Skeletal muscle tissue (tissue), 4 donors: ENCODE results near the gene KIAA1210. TPM values are rescaled to one million over a fixed set of nuclear protein-coding genes. Genes with fewer than 3 reads are reported as not detected.

Experiments
- H3K27ac ChIP-seq: one replicate; pipeline ENCODE4 v1.7.0; 2013; ENCODE audit warnings: mild to moderate bottlenecking, low read depth, low read length, inconsistent platforms
- H3K27me3 ChIP-seq, 3 donors: one replicate each; pipeline ENCODE4 v1.7.0; 2013; ENCODE audit warnings: low read length in 3 of 3; ENCODE audit not compliant: control insufficient read depth in 3 of 3, insufficient read depth in 3 of 3
- H3K36me3 ChIP-seq, 3 donors: one replicate each; pipeline ENCODE4 v1.7.0; 2013; ENCODE audit warnings: low read length in 3 of 3; ENCODE audit not compliant: control insufficient read depth in 3 of 3, insufficient read depth in 3 of 3
- H3K4me1 ChIP-seq, 3 donors: one replicate each; pipeline ENCODE4 v1.7.0; 2013; ENCODE audit warnings: low read length in 3 of 3, mild to moderate bottlenecking in 3 of 3; ENCODE audit not compliant: control insufficient read depth in 3 of 3, insufficient read depth in 3 of 3
- H3K4me3 ChIP-seq, 3 donors: one replicate each; pipeline ENCODE4 v1.7.0; 2013; ENCODE audit warnings: low read length in 3 of 3
- H3K9ac ChIP-seq, 3 donors: one replicate each; pipeline ENCODE4 v1.7.0; 2013; ENCODE audit warnings: low read length in 3 of 3, mild to moderate bottlenecking in 3 of 3, moderate library complexity in 2 of 3, low read depth in 1 of 3
- H3K9me3 ChIP-seq, 3 donors: one replicate each; pipeline ENCODE4 v1.7.0; 2013; ENCODE audit warnings: low read length in 3 of 3; ENCODE audit not compliant: control insufficient read depth in 3 of 3
- total RNA-seq: library from RNA; depleted of rRNA; stranded (reverse); fragments of >200 nt; gene quantifications from one replicate; pipeline ENCODE4 v1.2.3, GENCODE V29; 2014
- donor health status: Osteomylitis.

KIAA1210 gene
- total RNA-seq, 1 donor from 2014 or later, result not detected

DNA sequence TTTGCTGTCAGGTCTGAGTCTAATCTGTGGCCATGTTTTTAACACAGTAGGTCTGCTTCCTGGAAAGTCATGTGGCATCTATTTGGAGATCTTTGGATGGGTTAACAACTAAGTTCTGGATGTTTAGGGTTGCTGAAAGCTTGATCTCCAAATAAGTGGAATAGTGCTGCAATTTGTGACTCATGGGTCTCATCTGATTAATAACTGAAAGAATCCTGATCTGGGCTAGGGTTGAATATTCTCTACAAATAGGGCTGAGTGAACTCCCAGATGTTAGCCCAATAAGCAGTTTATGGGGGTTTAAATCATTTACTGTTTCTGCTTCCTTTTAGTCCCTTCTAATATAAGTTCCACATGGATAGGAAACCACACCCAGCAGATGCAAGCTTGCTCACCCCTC lies 31.7 kb downstream of the KIAA1210 start:
- Histone ChIP-seq H3K4me1 (no peaks in the 10 kb centered on the region), H3K27ac (no peak overlapping the region), H3K9me3 (no peaks in the 10 kb centered on the region), H3K4me3 (no peak overlapping the region), H3K9ac (no peak overlapping the region), H3K36me3 (no peaks in the 10 kb centered on the region), H3K27me3 (peaks cover 0 to 3% (median 0%) of the 10 kb centered on the region in 3 donors)

DNA sequence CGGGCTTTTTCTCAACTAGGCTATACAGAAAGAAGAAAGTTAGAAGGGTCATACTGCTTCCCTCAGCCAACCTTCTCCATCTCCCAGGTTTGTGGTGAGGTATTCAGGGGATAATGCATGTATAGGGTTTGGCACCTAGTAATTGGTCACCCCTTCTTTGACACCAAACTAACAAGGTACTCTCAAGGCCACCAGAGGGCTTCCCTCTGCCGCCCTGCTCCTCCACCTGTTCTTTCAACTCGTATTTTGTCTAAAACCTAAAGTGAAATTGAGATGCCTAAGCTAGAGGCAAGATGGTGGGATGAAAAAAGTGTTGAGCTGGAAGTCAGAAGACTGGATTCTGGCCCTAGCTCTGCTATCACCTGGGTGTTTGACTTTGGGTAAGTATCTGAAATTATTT lies 32.8 kb downstream of the KIAA1210 start:
- no peaks in the 10 kb centered on the region for H3K36me3 ChIP-seq
- H3K27me3 ChIP-seq, result peaks cover 0 to 3% (median 0%) of the 10 kb centered on the region in 3 donors
- H3K9ac ChIP-seq, result no peak overlapping the region
- no peaks in the 10 kb centered on the region for H3K9me3 ChIP-seq
- no peaks in the 10 kb centered on the region for H3K4me1 ChIP-seq
- no peak overlapping the region for H3K4me3 ChIP-seq
- H3K27ac ChIP-seq, result no peak overlapping the region

DNA sequence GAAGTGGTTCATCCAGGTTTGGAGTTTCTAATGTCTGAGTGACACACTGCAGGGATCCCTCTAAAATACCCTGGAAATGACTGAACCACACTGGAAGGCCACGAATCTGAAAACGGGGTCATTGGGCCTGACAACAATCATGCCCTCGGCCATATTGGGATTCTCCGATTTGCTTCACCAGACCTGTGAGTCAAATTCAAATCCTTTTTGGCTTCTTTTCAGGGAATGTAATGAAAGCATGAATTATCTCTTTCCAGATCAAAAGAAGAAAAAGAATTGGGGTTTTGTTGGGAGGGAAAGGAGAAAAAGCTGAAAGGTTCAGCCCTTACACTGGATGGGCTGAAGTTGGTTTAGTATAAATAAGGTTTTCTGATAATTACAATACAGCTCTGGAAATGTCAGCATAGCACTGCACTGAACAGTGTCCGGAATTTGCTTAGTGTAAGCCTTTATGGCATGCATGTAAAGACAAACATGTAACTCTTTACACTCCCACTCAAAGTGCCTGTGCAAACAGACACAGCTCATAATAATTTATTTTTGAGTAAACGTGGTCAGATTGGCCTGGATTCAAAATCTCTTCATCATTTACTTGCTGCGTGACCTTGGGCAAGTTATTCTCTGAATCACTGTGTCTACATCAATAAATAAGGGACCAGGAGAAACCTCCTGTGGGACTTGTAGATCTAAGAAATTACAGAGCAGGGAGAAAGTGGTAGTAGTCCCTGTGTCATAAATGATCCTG lies 33.4 kb downstream of the KIAA1210 start:
- Histone ChIP-seq H3K9me3 (no peaks in the 10 kb centered on the region), H3K4me3 (no peak overlapping the region), H3K9ac (no peak overlapping the region), H3K36me3 (no peaks in the 10 kb centered on the region), H3K4me1 (no peaks in the 10 kb centered on the region), H3K27ac (no peak overlapping the region), H3K27me3 (peaks cover 0 to 3% (median 0%) of the 10 kb centered on the region in 3 donors)

DNA sequence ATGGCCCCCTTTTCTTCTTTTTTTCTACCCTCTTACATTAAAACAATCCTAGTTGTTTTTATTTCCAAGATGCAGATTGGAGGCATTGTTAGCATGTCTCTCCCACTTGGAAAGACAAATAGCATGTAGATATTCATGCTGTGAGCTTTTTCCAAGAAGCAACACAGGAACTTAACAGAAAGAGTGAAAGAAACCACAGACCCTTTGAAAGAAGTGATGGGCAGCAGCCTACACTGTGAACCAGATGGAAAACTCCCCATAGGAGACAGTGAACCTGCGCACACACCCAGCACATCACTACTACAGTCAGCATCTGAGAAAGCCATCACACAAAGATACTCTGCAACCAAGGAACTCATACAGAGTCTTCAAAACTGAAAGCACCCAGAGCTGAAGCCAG lies 37.0 kb downstream of the KIAA1210 start:
- Histone ChIP-seq H3K4me3 (no peak overlapping the region), H3K27me3 (no peaks in the 10 kb centered on the region), H3K27ac (no peak overlapping the region), H3K36me3 (no peaks in the 10 kb centered on the region), H3K9ac (no peak overlapping the region), H3K4me1 (no peaks in the 10 kb centered on the region), H3K9me3 (no peaks in the 10 kb centered on the region)

DNA sequence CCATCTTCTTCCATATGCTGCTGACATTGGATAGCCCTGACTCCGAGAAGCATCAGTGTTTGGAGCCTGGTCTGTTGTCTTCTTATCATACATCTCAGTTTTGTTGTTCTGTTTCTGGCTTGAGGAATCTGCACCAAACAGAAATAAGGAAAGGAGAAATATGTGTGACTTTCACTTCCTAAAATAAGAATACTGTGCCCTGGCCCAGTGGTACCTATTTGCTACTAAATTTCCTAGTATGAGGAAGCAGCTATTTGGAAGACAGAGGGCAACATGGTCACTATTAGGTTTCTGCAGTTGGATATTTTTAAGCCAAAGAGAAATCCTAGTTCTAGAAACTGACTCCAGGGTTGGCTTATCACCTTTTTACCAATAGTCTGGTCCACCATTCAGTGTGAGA lies 38.0 kb downstream of the KIAA1210 start:
- Histone ChIP-seq H3K36me3 (no peaks in the 10 kb centered on the region), H3K4me3 (no peak overlapping the region), H3K27me3 (no peaks in the 10 kb centered on the region), H3K27ac (no peak overlapping the region), H3K9me3 (no peaks in the 10 kb centered on the region), H3K9ac (no peak overlapping the region), H3K4me1 (no peaks in the 10 kb centered on the region)

DNA sequence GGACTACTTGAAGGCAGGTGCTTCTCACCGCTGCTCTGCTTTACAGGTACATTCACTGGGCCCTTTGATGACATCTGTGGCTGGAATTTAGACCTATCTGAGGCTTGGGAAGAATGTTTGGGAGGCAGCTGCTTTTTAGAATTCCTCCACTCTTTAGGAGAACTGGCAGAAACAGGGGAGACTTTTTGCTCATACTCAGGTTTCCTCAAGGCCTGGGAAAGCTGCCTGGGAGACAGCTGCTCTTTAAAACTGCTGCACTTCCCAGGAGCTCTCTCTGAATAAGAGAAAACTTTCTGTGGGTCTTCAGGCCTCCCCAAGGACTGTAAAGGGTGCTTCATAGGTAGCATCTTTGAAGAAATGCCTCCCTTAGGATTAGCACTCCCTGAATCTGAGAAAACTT lies 40.5 kb downstream of the KIAA1210 start:
- Histone ChIP-seq H3K4me1 (no peaks in the 10 kb centered on the region), H3K27me3 (no peaks in the 10 kb centered on the region), H3K4me3 (no peak overlapping the region), H3K36me3 (no peaks in the 10 kb centered on the region), H3K9ac (no peak overlapping the region), H3K9me3 (no peaks in the 10 kb centered on the region), H3K27ac (no peak overlapping the region)

DNA sequence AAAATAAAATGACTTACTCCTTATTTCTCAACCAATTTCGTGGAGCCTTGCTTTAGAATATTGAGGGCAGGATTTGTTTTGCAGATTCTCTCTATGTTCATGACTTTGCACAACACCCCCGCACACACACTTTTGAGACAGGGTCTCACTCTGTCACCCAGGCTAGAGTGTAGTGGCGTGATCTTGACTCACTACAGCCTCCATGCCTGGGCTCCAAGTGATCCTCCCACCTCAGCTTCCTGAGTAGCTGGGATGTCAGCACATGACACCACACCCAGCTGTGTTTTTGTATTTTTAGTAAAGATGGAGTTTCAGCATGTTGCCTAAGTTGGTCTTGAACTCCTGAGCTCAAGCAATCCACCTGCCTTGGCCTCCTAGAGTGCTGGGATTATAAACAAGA lies 42.8 kb downstream of the KIAA1210 start:
- H3K4me3 ChIP-seq, result no peak overlapping the region
- no peak overlapping the region for H3K27ac ChIP-seq
- no peaks in the 10 kb centered on the region for H3K9me3 ChIP-seq
- no peaks in the 10 kb centered on the region for H3K4me1 ChIP-seq
- no peaks in the 10 kb centered on the region for H3K27me3 ChIP-seq
- no peak overlapping the region for H3K9ac ChIP-seq
- H3K36me3 ChIP-seq, result no peaks in the 10 kb centered on the region

DNA sequence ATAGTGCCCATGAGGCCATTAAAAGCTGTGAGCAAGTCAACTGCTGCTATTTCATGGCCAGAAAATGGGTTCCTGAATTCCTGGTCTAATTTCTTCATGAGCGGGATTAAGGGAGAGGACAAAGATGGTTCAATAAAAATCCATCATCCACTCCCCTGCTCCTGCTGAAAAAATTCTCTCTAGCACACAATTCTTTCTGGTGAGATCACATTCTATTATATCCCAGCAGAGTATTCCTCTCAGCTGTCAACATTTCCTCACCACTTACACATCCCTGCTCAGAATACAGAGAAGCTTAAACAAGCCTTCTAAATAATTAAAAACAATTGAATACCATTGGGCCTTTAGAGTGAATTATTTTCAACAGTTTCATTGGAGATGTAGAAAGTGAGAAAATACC lies 45.3 kb downstream of the KIAA1210 start:
- H3K9me3 ChIP-seq, result no peaks in the 10 kb centered on the region
- H3K9ac ChIP-seq, result no peak overlapping the region
- H3K27me3 ChIP-seq, result no peaks in the 10 kb centered on the region
- no peak overlapping the region for H3K4me3 ChIP-seq
- H3K4me1 ChIP-seq, result no peaks in the 10 kb centered on the region
- H3K27ac ChIP-seq, result no peak overlapping the region
- H3K36me3 ChIP-seq, result no peaks in the 10 kb centered on the region

DNA sequence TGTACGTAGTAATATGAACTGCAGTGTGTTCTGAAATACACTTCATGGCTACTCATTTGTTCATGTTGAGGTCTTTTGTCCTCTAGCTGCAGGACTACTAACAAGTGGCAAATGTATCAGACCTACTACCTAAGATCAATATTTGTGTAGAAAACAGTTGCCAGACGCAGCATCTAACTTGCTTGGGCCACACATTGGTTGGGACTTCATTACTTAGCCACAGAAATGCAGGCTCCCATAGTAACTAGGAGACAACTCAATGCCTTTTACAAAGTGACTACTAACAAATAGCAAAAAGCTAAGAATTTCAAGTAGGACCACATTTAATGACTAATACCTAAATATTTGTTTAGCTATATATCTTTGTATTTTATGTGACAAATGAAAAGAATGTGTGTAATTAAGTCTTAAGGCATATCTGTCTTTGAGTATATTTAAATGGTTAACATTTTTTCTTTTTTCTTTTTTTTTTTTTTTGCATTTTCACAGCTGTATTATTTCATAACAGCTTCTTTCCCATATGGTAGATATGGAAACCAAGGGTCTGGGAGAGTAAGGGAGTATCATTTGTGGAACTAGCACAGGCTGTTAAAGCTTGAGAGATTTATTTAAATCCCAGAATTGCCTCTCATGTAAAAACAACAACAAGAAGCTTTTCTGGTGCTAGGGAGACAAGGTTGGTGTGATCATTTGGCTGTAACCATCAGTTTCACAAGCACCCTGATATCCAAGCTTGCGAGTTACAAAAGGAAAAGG lies 52.2 kb downstream of the KIAA1210 start:
- Histone ChIP-seq H3K27me3 (no peaks in the 10 kb centered on the region), H3K4me3 (no peak overlapping the region), H3K9ac (no peak overlapping the region), H3K9me3 (no peaks in the 10 kb centered on the region), H3K36me3 (no peaks in the 10 kb centered on the region), H3K27ac (no peak overlapping the region), H3K4me1 (no peaks in the 10 kb centered on the region)

DNA sequence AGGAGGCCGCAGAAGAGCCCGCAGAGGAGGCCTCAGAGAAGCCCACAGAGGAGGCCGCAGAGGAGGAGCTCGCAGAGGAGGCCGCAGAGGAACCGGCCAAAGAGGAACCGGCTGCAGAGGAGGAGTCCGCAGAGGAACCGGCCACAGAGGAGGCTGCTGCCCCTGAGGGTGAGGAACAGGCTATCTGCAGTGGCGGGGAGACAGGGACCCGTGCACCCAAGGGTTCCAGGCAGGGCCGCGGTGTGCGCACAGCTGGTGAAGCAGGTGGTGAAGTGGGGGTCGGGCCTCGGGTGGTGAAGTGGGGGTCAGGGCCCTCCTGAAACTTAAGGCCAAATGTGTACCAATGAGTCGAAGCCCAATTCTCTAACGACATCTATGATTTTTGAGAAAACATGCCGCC lies 53.7 kb downstream of the KIAA1210 start:
- no peaks in the 10 kb centered on the region for H3K36me3 ChIP-seq
- H3K27me3 ChIP-seq, result no peaks in the 10 kb centered on the region
- H3K27ac ChIP-seq, result no peak overlapping the region
- no peak overlapping the region for H3K4me3 ChIP-seq
- no peak overlapping the region for H3K9ac ChIP-seq
- no peaks in the 10 kb centered on the region for H3K9me3 ChIP-seq
- no peaks in the 10 kb centered on the region for H3K4me1 ChIP-seq
